Mucosa of rectum (tissue), 2 donors: Measurements from ENCODE around the gene PPM1F.

Experiments used
- H3K27ac ChIP-seq, 2 donors: one replicate each; pipeline ENCODE4 v1.7.0; 2013; ENCODE audit warnings: inconsistent platforms in 2 of 2, low read depth in 2 of 2, low read length in 2 of 2
- H3K27me3 ChIP-seq, 2 donors: one replicate each; pipeline ENCODE4 v1.7.0; 2013; ENCODE audit warnings: low read length in 2 of 2; ENCODE audit not compliant: control insufficient read depth in 2 of 2, insufficient read depth in 2 of 2
- H3K36me3 ChIP-seq, 2 donors: one replicate each; pipeline ENCODE4 v1.7.0; 2013; ENCODE audit warnings: low read length in 2 of 2; ENCODE audit not compliant: control insufficient read depth in 2 of 2, insufficient read depth in 2 of 2
- H3K4me1 ChIP-seq, 2 donors: one replicate each; pipeline ENCODE4 v1.7.0; 2013; ENCODE audit warnings: low read length in 2 of 2, mild to moderate bottlenecking in 1 of 2; ENCODE audit not compliant: control insufficient read depth in 2 of 2, insufficient read depth in 2 of 2
- H3K4me3 ChIP-seq, 2 donors: one replicate each; pipeline ENCODE4 v1.7.0; 2013; ENCODE audit warnings: low read length in 2 of 2
- H3K9ac ChIP-seq, 2 donors: one replicate each; pipeline ENCODE4 v1.7.0; 2013; ENCODE audit warnings: low read length in 2 of 2, low read depth in 1 of 2, mild to moderate bottlenecking in 1 of 2
- H3K9me3 ChIP-seq, 2 donors: one replicate each; pipeline ENCODE4 v1.7.0; 2013; ENCODE audit warnings: low read length in 2 of 2; ENCODE audit not compliant: control insufficient read depth in 2 of 2
- donor health status: healthy.
- donor health status: Normal muscosa, but diverticular disease.

Gene PPM1F

GRCh38 chr22:21968452-21969129 lies 15.9 kb upstream of the PPM1F start:
- Histone ChIP-seq H3K4me1 (no peaks in the 10 kb centered on the region), H3K9me3 (no peaks in the 10 kb centered on the region), H3K9ac (no peak overlapping the region), H3K27ac (no peak overlapping the region), H3K36me3 (peaks cover 68 to 81% of the 10 kb centered on the region in 2 donors), H3K4me3 (no peak overlapping the region), H3K27me3 (no peaks in the 10 kb centered on the region)

DNA sequence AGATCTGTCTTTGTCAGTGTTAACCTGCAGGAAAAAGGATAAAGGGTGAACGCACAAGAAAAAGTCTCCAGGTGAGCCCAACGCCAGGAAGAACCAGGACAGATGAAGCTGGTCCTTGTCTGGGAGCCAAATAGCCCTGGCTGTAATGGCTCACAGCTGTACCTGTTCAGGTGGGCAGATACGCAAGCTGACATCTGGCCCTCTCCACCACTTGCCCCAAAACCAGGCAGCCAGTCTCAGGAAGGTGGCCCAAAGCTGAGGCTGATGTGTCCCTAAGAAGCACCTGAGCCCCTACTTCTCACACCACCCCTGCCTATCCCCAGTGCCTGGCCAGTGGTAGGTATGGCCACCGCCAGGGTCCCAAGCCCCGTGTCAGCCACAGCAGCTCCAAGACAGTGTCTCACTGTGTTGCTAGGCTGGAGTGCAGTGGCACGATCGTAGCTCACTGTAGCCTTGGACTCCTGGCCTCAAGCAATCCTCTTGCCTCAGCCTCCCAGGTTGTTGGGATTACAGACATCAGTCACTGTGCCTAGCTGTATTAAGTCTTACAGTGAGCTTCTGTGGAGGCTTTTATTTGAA lies 15.1 kb upstream of the PPM1F start:
- no peak overlapping the region for H3K9ac ChIP-seq
- H3K36me3 ChIP-seq: peaks cover 65 to 78% of the 10 kb centered on the region in 2 donors
- H3K4me1 ChIP-seq: no peaks in the 10 kb centered on the region
- no peak overlapping the region for H3K4me3 ChIP-seq
- H3K27me3 ChIP-seq: no peaks in the 10 kb centered on the region
- H3K27ac ChIP-seq: no peak overlapping the region
- H3K9me3 ChIP-seq: no peaks in the 10 kb centered on the region

- peaks cover 66 to 76% of the 10 kb centered on the region in 2 donors for H3K36me3 ChIP-seq
- H3K4me1 ChIP-seq: no peaks in the 10 kb centered on the region
- no peak overlapping the region for H3K9ac ChIP-seq
- H3K4me3 ChIP-seq: no peak overlapping the region
- H3K9me3 ChIP-seq: no peaks in the 10 kb centered on the region
- no peak overlapping the region for H3K27ac ChIP-seq
- no peaks in the 10 kb centered on the region for H3K27me3 ChIP-seq
These were observed 14.2 kb upstream of the PPM1F start for GRCh38 chr22:21966643-21967516.

DNA sequence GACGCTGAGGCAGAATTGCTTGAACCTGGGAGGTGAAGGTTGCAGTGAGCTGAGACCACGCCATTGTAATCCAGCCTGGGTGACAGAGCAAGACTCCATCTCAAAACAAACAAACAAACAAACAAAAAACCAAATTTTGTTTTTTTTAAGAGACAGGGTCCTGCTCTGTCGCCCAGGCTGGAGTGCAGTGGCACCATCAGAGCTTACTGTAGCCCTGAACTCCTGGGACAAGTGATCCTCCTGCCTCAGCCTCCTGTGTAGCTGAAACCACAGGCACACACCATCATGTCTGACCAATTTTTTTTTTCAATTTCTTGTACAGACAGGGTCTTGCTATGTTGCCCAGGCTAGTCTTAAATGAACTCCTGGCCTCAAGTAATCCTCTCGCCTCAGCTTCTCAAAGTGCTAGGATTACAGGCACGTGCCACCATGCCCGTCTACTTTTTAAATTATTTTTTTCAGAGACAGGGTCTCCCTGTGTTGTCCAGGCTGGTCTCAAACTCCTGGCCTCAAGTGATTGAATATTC lies 13.2 kb upstream of the PPM1F start:
- no peaks in the 10 kb centered on the region for H3K27me3 ChIP-seq
- H3K9me3 ChIP-seq: no peaks in the 10 kb centered on the region
- H3K9ac ChIP-seq: no peak overlapping the region
- H3K27ac ChIP-seq: no peak overlapping the region
- H3K4me3 ChIP-seq: no peak overlapping the region
- no peaks in the 10 kb centered on the region for H3K4me1 ChIP-seq
- H3K36me3 ChIP-seq: peaks cover 57 to 73% of the 10 kb centered on the region in 2 donors

DNA sequence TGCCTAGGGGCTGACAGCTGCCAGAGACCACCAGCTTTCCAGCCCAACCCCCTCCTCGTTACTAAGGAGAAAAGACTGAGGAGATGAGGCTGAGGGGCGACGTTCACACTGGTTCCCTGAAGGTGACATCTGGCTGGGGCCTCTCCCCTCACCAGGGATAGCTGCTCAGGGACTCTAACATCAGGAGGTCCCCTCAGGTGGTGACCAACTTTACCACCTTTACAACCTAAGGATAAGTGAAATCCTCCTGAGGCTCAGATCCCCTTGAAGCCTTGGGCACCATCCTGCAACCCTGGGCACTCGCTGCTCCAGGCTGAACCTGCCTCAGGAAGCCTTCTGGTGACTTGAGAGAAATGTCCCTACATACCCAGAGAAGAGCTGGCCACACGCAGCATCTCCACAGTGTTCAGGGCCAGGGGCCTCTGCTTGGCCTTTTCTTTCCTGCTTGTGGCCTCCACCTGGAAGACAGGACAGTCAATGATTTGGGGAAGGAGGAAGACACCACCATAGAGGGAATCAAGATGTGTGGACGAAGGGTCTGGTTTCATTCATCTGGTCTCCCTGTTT lies 12.4 kb upstream of the PPM1F start:
- Histone ChIP-seq H3K9me3 (no peaks in the 10 kb centered on the region), H3K27ac (no peak overlapping the region), H3K9ac (no peak overlapping the region), H3K4me3 (no peak overlapping the region), H3K36me3 (peaks cover 51 to 76% of the 10 kb centered on the region in 2 donors), H3K27me3 (no peaks in the 10 kb centered on the region), H3K4me1 (no peaks in the 10 kb centered on the region)

DNA sequence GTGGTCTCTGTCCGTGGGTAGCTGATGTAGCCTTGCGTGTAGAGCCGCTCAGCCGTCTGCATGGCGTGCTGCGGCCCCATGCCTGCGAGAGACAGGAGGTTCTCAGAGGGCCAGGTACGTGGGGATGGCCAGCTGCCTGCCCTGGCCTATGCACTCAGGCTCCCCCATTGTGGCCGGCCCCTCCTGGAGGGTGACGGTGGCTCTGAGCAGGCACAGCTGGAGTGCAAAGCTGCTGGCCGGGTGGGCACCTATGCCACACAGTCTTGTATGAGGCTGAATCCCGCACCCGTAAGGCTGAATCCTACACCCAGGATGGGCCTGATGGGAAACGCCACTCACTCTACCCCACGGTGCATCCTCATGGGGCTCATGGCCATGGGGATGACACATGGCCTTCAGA lies 11.6 kb upstream of the PPM1F start:
- no peaks in the 10 kb centered on the region for H3K27me3 ChIP-seq
- H3K4me1 ChIP-seq: peaks cover 0 to 1% of the 10 kb centered on the region in 2 donors
- peaks cover 49 to 73% of the 10 kb centered on the region in 2 donors for H3K36me3 ChIP-seq
- no peak overlapping the region for H3K9ac ChIP-seq
- H3K9me3 ChIP-seq: no peaks in the 10 kb centered on the region
- no peak overlapping the region for H3K27ac ChIP-seq
- no peak overlapping the region for H3K4me3 ChIP-seq

DNA sequence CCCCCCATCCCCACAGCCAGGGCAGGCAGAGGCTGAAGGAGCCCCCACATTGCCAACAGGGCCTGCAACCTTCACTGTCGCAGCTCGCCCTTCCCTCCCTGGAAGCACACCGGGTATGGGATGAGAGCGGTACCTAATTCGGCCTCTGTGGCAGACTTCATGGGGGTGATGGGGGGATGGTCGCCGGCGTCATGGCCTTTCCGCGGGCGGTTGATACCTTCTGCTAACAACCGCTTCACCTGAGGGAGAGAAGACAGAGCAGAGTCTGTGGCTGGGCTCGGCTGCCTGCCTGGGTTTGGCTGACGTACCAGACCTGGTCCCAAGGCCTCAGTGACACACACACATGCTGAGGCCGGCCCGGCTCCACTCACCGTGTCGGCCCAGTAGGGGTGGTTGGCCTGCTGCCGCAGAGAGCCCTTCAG lies 11.2 kb upstream of the PPM1F start:
- Histone ChIP-seq H3K9ac (no peak overlapping the region), H3K27me3 (no peaks in the 10 kb centered on the region), H3K4me1 (peaks cover 0 to 3% of the 10 kb centered on the region in 2 donors), H3K4me3 (no peak overlapping the region), H3K9me3 (no peaks in the 10 kb centered on the region), H3K36me3 (peaks cover 53 to 71% of the 10 kb centered on the region in 2 donors), H3K27ac (no peak overlapping the region)

- Histone ChIP-seq H3K36me3 (peaks cover 55 to 71% of the 10 kb centered on the region in 2 donors), H3K27me3 (no peaks in the 10 kb centered on the region), H3K27ac (no peak overlapping the region), H3K9ac (no peak overlapping the region), H3K9me3 (no peaks in the 10 kb centered on the region), H3K4me1 (peaks cover 0 to 3% of the 10 kb centered on the region in 2 donors), H3K4me3 (no peak overlapping the region)
These were observed 10.6 kb upstream of the PPM1F start for GRCh38 chr22:21963286-21963685.

GRCh38 chr22:21962655-21962949 lies 10.0 kb upstream of the PPM1F start:
- no peak overlapping the region for H3K9ac ChIP-seq
- H3K9me3 ChIP-seq: no peaks in the 10 kb centered on the region
- H3K4me1 ChIP-seq: peaks cover 0 to 3% of the 10 kb centered on the region in 2 donors
- H3K27ac ChIP-seq: no peak overlapping the region
- H3K4me3 ChIP-seq: no peak overlapping the region
- H3K36me3 ChIP-seq: peaks cover 48 to 64% of the 10 kb centered on the region in 2 donors
- no peaks in the 10 kb centered on the region for H3K27me3 ChIP-seq
